HCEC 1CT (cell line): Measurements from ENCODE around the gene ABHD17A.

Source experiments
- DNase-seq: peaks from one replicate; pipeline ENCODE4 v3.0.0-alpha.2; 2017

ABHD17A gene

GRCh38 chr19:1885398-1886119 is at the start of gene ABHD17A:
TSS of gene ABHD17A (minus strand) at chr19:1885496. CDS start at chr19:1881566, 3,930 bp downstream.
- DNase-seq: peak; percentile 88

GRCh38 chr19:1933942-1934341 is 48.6 kb upstream of the ABHD17A start:
- DNase-seq: no peak

GRCh38 chr19:1933244-1933643 is 47.9 kb upstream of the ABHD17A start:
- DNase-seq: no peak

GRCh38 chr19:1932395-1932794 is 47.1 kb upstream of the ABHD17A start:
- no peak for DNase-seq

GRCh38 chr19:1931445-1931844 is 46.1 kb upstream of the ABHD17A start:
- no peak for DNase-seq

GRCh38 chr19:1929021-1929742 is 43.9 kb upstream of the ABHD17A start:
- peak; percentile 59 for DNase-seq

- DNase-seq: no peak
These were observed 40.2 kb upstream of the ABHD17A start for GRCh38 chr19:1925544-1925943.

GRCh38 chr19:1924320-1924961 is 39.1 kb upstream of the ABHD17A start:
- no peak for DNase-seq

GRCh38 chr19:1923319-1923718 is 38.0 kb upstream of the ABHD17A start:
- no peak for DNase-seq

- no peak for DNase-seq
These were observed 37.5 kb upstream of the ABHD17A start for GRCh38 chr19:1922803-1923202.

- DNase-seq: no peak
These were observed 36.5 kb upstream of the ABHD17A start for GRCh38 chr19:1921825-1922224.

GRCh38 chr19:1921326-1921725 is 36.0 kb upstream of the ABHD17A start:
- DNase-seq: no peak

- no peak for DNase-seq
These were observed 35.3 kb upstream of the ABHD17A start for GRCh38 chr19:1920644-1921043.

- no peak for DNase-seq
These were observed 33.7 kb upstream of the ABHD17A start for GRCh38 chr19:1918975-1919374.

- DNase-seq: no peak
These were observed 32.6 kb upstream of the ABHD17A start for GRCh38 chr19:1917926-1918325.

GRCh38 chr19:1917146-1917545 is 31.9 kb upstream of the ABHD17A start:
- DNase-seq: no peak

GRCh38 chr19:1914826-1915341 is 29.6 kb upstream of the ABHD17A start:
- DNase-seq: no peak

GRCh38 chr19:1913781-1914577 is 28.7 kb upstream of the ABHD17A start:
- DNase-seq: no peak

GRCh38 chr19:1912760-1913505 is 27.6 kb upstream of the ABHD17A start:
- no peak for DNase-seq

GRCh38 chr19:1911995-1912394 is 26.7 kb upstream of the ABHD17A start:
- no peak for DNase-seq

GRCh38 chr19:1911098-1911497 is 25.8 kb upstream of the ABHD17A start:
- no peak for DNase-seq

- DNase-seq: no peak
These were observed 24.9 kb upstream of the ABHD17A start for GRCh38 chr19:1910177-1910576.
